Large intestine (tissue), 3 donors: Measurements from ENCODE around the gene SEMA3B. TPM values are rescaled to one million over a fixed set of nuclear protein-coding genes. Genes with fewer than 3 reads are reported as not detected.
A peak's percentile ranks its signal among the peaks of the same experiment; 100 is the strongest.

ENCODE experiments used
- DNase-seq, 2 donors: peaks; one replicate each; pipeline versions ENCODE4 v3.0.0 to v3.0.0-alpha.2; 2013
- H3K27ac ChIP-seq: one replicate; pipeline ENCODE4 v1.5.1; 2013; ENCODE audit warnings: low read length
- H3K27me3 ChIP-seq: 2 replicates; pipeline ENCODE4 v1.6.1; 2013; ENCODE audit warnings: low read length; ENCODE audit not compliant: control insufficient read depth, insufficient read depth
- H3K36me3 ChIP-seq: 2 replicates; pipeline ENCODE4 v1.6.1; 2013; ENCODE audit warnings: low read length; ENCODE audit not compliant: control insufficient read depth, insufficient read depth
- H3K4me1 ChIP-seq: one replicate; pipeline ENCODE4 v1.6.1; 2013; ENCODE audit warnings: low read length; ENCODE audit not compliant: control insufficient read depth, insufficient read depth
- H3K4me3 ChIP-seq: one replicate; pipeline ENCODE4 v1.5.1; 2013; ENCODE audit warnings: low read length
- H3K9me3 ChIP-seq: one replicate; pipeline ENCODE4 v1.6.1; 2013; ENCODE audit warnings: mild to moderate bottlenecking, low read depth, low read length, moderate library complexity; ENCODE audit not compliant: control insufficient read depth
- WGBS: methylation state at CpG from one replicate; pipeline ENCODE4 v1.1.5; 2013; ENCODE audit warnings: low lambda C conversion rate; ENCODE audit not compliant: insufficient coverage; 5-methylcytosine and 5-hydroxymethylcytosine counted together
- polyA plus RNA-seq: library from polyadenylated mRNA; unstranded; fragments of 120-200 nt; gene quantifications from one replicate; pipeline ENCODE4 v1.2.1, GENCODE V29; 2013

SEMA3B gene
- polyA plus RNA-seq, 1 donor, result 87.0 TPM

GRCh38 chr3:50264964-50265485 is 3.9 kb upstream of the SEMA3B start:
- Histone ChIP-seq H3K4me1 (peaks cover 71% of the 10 kb centered on the region), H3K27ac (peak overlapping the region; percentile 98), H3K36me3 (no peaks in the 10 kb centered on the region), H3K9me3 (no peaks in the 10 kb centered on the region), H3K27me3 (no peaks in the 10 kb centered on the region), H3K4me3 (no peak overlapping the region)
- no CpG with 5 or more reads among the region's 7 CpGs for WGBS
- DNase-seq, result peak; percentile 70 to 77

DNA sequence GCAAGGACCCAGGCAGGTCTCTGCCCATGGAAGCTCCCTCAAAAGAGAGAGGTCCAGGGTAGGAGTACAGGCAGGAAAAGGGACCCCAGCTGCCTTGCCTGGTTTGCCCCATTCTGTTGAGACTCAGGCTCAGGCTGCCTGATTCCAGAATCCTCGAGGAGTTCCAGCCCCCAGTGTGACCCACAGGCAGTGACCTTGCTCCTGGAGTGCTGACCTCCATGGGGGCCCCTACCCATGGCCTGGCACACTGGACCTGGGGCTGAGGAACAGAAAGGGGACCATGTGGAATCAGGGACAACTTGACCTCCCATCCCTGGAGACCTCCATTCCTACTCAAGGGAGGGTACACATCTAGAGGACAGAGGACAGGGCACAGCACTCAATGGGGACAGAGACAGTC is 3.4 kb upstream of the SEMA3B start:
- Histone ChIP-seq H3K4me1 (peaks cover 73% of the 10 kb centered on the region), H3K36me3 (no peaks in the 10 kb centered on the region), H3K27me3 (no peaks in the 10 kb centered on the region), H3K9me3 (no peaks in the 10 kb centered on the region), H3K27ac (peak overlapping the region; percentile 98), H3K4me3 (no peak overlapping the region)
- DNase-seq, result no peak
- no CpG with 5 or more reads among the region's 1 CpG for WGBS

GRCh38 chr3:50266017-50266416 is 2.9 kb upstream of the SEMA3B start:
- WGBS, result no CpG with 5 or more reads among the region's 6 CpGs
- Histone ChIP-seq H3K4me3 (no peak overlapping the region), H3K27ac (peak overlapping the region; percentile 98), H3K27me3 (no peaks in the 10 kb centered on the region), H3K36me3 (no peaks in the 10 kb centered on the region), H3K4me1 (peaks cover 73% of the 10 kb centered on the region), H3K9me3 (no peaks in the 10 kb centered on the region)
- DNase-seq, result no peak

DNA sequence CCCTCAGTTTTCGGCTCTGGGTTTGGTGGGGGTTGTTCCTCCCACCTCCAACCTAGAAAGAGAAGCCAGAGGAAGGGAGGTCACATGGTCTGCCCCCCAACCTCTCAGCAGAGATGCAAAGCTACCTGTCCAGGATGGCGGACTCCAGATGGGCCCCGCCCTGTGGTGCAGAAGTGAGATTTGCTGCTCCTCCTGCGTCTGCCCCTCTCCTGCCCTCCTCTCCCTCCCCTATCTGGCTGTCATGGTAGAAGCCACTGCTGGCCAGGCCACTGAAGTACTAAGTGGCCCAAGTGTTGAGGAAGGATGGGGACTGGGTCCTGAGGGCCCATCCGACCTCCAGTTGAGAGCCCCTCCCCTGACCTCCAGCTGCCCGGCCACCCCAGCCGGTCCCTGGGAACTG is 2.1 kb upstream of the SEMA3B start:
- no CpG with 5 or more reads among the region's 7 CpGs for WGBS
- DNase-seq, result peak in 1 of 2 donors; percentile 34
- Histone ChIP-seq H3K27ac (peak overlapping the region; percentile 98), H3K4me3 (peak overlapping the region; percentile 46), H3K36me3 (peaks cover 1% of the 10 kb centered on the region), H3K9me3 (no peaks in the 10 kb centered on the region), H3K27me3 (no peaks in the 10 kb centered on the region), H3K4me1 (peaks cover 74% of the 10 kb centered on the region)

GRCh38 chr3:50267280-50267913 is 1.6 kb upstream of the SEMA3B start:
- no CpG with 5 or more reads among the region's 22 CpGs for WGBS

DNA sequence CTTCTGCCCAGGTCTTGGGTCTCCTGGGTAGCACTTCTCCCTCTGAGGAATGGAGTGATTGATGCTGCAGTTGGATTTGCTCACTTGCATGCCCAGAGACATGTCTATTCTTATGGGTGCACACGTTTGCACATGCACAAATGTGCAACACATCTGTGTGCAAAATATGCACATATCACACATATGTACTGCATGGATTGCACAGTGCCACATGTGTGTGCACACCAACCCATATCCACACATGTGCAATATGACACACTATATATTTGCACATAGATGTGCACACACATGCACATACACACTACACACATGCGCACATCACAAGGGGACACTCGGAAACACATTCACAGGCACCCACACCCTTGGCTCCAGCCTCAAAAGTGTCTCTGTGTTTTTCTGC is 671 bp upstream of the SEMA3B start:
- peak overlapping the region; percentile 98 for H3K27ac ChIP-seq
- peaks cover under 1% of the 10 kb centered on the region for H3K27me3 ChIP-seq
- H3K9me3 ChIP-seq, result no peaks in the 10 kb centered on the region
- no peak overlapping the region for H3K4me3 ChIP-seq
- WGBS, result no CpG with 5 or more reads among the region's 3 CpGs
- H3K36me3 ChIP-seq, result peaks cover 2% of the 10 kb centered on the region
- DNase-seq, result peak in 1 of 2 donors; percentile 44
- H3K4me1 ChIP-seq, result peaks cover 86% of the 10 kb centered on the region

More at GRCh38 chr3:50267280-50267913, 1.6 kb upstream of the SEMA3B start:
- Histone ChIP-seq H3K27me3 (no peaks in the 10 kb centered on the region), H3K4me1 (peaks cover 78% of the 10 kb centered on the region), H3K9me3 (no peaks in the 10 kb centered on the region), H3K27ac (peak overlapping the region; percentile 98), H3K36me3 (peaks cover 2% of the 10 kb centered on the region), H3K4me3 (peak overlapping the region; percentile 46)
- DNase-seq, result peak in 1 of 2 donors; percentile 74

GRCh38 chr3:50269460-50269859 is 513 bp downstream of the SEMA3B start:
- Histone ChIP-seq H3K27me3 (peaks cover 11% of the 10 kb centered on the region), H3K4me1 (peaks cover 89% of the 10 kb centered on the region), H3K9me3 (peaks cover 6% of the 10 kb centered on the region), H3K27ac (peak overlapping the region; percentile 98), H3K36me3 (peaks cover 11% of the 10 kb centered on the region), H3K4me3 (peak overlapping the region; percentile 75)
- WGBS, result 40% methylated on average over 1 of the region's 4 CpGs
- DNase-seq, result no peak

GRCh38 chr3:50269977-50270413 is 1.0 kb downstream of the SEMA3B start:
- peaks cover 15% of the 10 kb centered on the region for H3K27me3 ChIP-seq
- H3K4me1 ChIP-seq, result peaks cover 84% of the 10 kb centered on the region
- peak overlapping the region; percentile 75 for H3K4me3 ChIP-seq
- H3K36me3 ChIP-seq, result peaks cover 15% of the 10 kb centered on the region
- peak in 1 of 2 donors; percentile 45 for DNase-seq
- WGBS, result no CpG with 5 or more reads among the region's 8 CpGs
- H3K9me3 ChIP-seq, result peaks cover 6% of the 10 kb centered on the region
- peak overlapping the region; percentile 98 for H3K27ac ChIP-seq

DNA sequence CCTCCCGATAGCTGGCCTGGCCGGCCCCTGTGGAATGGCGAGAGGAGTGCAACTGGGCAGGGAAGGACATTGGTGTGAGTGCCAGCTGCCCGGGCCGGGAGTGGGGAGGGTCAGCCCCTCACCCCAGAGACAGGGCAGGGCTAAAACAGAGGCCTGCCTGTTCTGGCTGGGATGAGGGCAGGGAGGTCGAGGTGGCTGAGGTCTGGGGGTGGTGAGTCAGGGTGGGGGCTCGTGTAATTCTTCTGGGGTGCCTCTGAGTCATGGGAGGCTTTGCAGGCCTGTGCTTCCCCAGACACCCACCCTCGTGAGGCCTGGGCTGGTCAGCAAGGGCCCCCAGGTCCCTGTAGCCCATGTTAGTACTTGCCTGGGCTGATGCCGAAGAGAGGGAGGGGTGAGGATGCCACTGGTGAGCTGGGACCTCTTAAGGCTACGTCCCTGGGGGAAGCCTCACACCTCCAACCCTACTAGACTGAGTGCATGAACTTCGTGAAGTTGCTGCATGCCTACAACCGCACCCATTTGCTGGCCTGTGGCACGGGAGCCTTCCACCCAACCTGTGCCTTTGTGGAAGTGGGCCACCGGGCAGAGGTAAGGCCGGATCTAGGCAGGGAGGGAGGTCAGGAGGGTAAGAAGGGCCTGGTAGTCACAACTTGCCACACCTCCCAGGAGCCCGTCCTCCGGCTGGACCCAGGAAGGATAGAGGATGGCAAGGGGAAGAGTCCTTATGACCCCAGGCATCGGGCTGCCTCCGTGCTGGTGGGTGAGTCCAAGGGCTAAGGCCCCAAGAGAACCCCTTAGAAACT is 1.7 kb downstream of the SEMA3B start:
- H3K27ac ChIP-seq, result peak overlapping the region; percentile 98
- H3K4me3 ChIP-seq, result peak overlapping the region; percentile 75
- H3K27me3 ChIP-seq, result peaks cover 22% of the 10 kb centered on the region
- H3K36me3 ChIP-seq, result peaks cover 21% of the 10 kb centered on the region
- WGBS, result no CpG with 5 or more reads among the region's 19 CpGs
- H3K4me1 ChIP-seq, result peaks cover 78% of the 10 kb centered on the region
- DNase-seq, result peak in 1 of 2 donors; percentile 41
- peaks cover 8% of the 10 kb centered on the region for H3K9me3 ChIP-seq

DNA sequence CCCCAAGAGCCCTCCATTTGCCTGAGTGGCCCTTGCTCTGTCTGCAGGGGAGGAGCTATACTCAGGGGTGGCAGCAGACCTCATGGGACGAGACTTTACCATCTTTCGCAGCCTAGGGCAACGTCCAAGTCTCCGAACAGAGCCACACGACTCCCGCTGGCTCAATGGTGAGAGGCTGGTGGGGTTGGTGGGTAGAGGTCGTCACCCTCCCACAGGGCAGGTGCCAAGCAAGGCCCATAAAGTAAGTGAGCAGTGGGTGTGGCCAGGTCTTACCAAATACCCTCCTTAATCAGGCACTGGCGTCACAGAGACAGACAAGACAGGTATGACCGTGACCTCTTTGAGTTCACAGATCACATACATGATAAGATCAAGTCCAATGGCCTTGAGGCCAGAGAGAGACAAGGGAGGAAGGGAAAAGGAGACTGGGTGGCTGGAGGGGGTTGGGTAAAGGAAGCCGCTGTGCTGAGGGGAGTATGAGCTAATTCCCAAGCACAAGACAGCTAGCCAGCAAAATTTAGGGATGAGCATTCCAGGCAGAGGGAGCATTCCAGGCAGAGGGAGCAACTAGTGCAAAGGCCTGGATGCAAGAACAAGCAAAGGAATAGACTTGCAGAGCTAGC is 2.5 kb downstream of the SEMA3B start:
- peaks cover 25% of the 10 kb centered on the region for H3K36me3 ChIP-seq
- H3K27me3 ChIP-seq, result peaks cover 28% of the 10 kb centered on the region
- H3K27ac ChIP-seq, result peak overlapping the region; percentile 98
- H3K4me1 ChIP-seq, result peaks cover 70% of the 10 kb centered on the region
- WGBS, result no CpG with 5 or more reads among the region's 10 CpGs
- peaks cover 10% of the 10 kb centered on the region for H3K9me3 ChIP-seq
- DNase-seq, result peak; percentile 91 to 93
- peak overlapping the region; percentile 75 for H3K4me3 ChIP-seq
